ENCODE results near the gene UFD1. TPM values are rescaled to one million over a fixed set of nuclear protein-coding genes. Genes with fewer than 3 reads are reported as not detected.
A peak's percentile ranks its signal among the peaks of the same experiment; 100 is the strongest.

Gene UFD1
- polyA plus RNA-seq, 1 of the 3 experiments (the other 2 are of a cell fraction), result 111 TPM

DNA sequence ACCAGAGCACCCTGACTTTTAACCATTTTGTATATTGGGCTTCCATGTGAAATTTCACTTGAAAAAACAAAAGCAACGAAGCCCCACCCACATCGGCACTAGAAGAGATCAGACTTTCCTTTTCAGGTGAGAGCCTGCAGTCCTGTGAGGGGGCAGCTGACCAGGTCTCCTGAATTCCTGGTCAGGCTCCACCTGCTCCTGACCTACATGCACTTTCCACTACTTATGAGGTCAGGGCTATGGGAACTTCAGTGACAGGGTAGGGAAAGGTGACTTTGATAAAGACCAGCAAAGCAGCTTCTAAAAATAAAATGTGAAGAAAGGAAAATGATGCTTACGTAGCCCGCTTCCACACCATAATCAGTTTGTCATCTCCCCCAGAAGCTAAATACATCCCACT lies 72.1 kb downstream of the UFD1 start (continued):
- no peak for TF ChIP-seq TAF1 (IDR thresholded peaks at IDR 0.05; ENCODE audit: borderline replicate concordance, low read depth, low read length)

DNA sequence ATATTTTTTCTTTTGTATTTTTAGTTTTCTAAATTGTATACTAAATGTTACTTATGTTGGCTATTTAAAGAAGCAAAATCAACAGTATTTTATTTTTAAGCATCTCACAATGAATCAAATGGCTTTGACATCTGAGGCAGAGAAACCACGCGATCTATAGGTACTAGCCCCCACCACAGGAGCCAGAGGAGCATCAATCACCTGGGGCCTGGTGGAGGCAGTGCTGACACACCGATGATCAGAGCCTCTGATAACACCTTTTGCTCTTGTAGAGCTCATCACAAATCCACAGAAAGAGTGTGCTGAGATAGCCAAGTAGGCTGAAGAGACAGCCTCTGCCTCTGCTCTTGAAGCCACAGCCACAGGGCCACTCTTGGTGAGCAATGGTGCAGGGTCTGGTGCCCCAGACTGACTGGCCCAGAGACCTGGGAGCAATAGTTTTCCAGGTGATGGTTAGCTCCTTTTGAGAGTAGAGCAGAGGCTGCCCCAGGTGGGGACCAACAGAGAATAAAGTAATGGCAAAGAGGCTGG lies 72.6 kb downstream of the UFD1 start:
- no peak for DNase-seq
- Histone ChIP-seq H3K36me3 (replicated peaks in 1 of 2; ENCODE audit: control insufficient read depth in 1 of 2, insufficient read depth in 2 of 2, low read length in 1 of 2) (peaks cover 35 to 49% of the 10 kb centered on the region in 2 experiments), H3K4me2 (no peak overlapping the region), H3K9ac (no peak overlapping the region), H4K20me1 (ENCODE audit: insufficient read depth) (no peaks in the 10 kb centered on the region), H3K9me3 (no peaks in the 10 kb centered on the region), H3K27me3 (ENCODE audit: insufficient read depth) (no peaks in the 10 kb centered on the region), H2AFZ (ENCODE audit: low read depth) (no peak overlapping the region), H3K4me1 (ENCODE audit: control insufficient read depth in 1 of 2, insufficient read depth in 2 of 2, low read depth in 1 of 2, low read length in 1 of 2) (peaks cover 0 to 30% of the 10 kb centered on the region in 2 experiments; a peak in 2 of 4 replicates), H3K9me2 (no peaks in the 10 kb centered on the region), H3K4me3 (ENCODE audit: low read depth in 2 of 2, low read length in 1 of 2) (no peak overlapping the region), H3K79me2 (ENCODE audit: insufficient read depth) (peaks cover 13% of the 10 kb centered on the region; the same call in 1 of the 2 replicates), H3K27ac (ENCODE audit: low read depth in 2 of 2, low read length in 1 of 2) (peak overlapping the region in 1 of 2 experiments; percentile 95; a peak in 2 of 4 replicates), H3F3A (replicated peaks; ENCODE audit: insufficient read depth) (peaks cover 4% of the 10 kb centered on the region)
- CTCF ChIA-PET, result interaction anchor here (1.1 to 2.0 kb wide), 4 partner anchors 11 to 228 kb away, joined by 3 to 10 read pairs (median 5); partner anchors contain the start of gene SLC25A1
- TF ChIP-seq RAD21 (IDR thresholded peaks at IDR 0.05; ENCODE audit: low read length) (peak; percentile 23; the same call in 1 of the 2 replicates), GATA2 (CRISPR knock-in tag; IDR thresholded peaks at IDR 0.05) (peak; percentile 54; the same call in 1 of the 2 replicates), POLR2AphosphoS5 (IDR thresholded peaks at IDR 0.05; ENCODE audit: low read depth, low read length) (no peak)
- POLR2A ChIA-PET, result no interaction called here
- WGBS (ENCODE audit: low lambda C conversion rate), result 85% methylated on average over 3 of the region's 3 CpGs

DNA sequence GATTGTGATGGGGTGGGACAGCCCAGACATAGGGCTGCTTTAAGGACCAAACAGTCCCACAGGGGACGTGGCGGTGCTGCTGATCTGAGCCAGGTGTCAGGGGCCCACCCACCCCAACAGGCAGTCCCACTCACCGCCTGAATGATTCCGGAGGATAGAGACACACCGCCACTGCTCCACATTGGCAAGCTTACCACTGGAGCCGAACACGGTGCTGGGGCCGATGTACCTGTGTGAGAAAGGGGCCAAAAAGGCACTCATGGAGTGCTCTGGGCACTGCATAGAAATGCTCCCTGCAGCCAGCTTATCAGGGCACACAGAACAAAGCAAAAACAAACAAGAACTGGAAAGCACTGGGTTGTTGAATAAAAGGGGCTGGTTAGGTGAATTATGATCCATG lies 73.3 kb downstream of the UFD1 start:
- TF ChIP-seq FOXM1 (IDR thresholded peaks at IDR 0.05; ENCODE audit: low read depth) (no peak), MEF2A (IDR thresholded peaks at IDR 0.05; ENCODE audit: borderline replicate concordance, low read depth) (no peak), SMC3 (IDR thresholded peaks at IDR 0.05; ENCODE audit: low read depth, low read length) (no peak), ELF1 (IDR thresholded peaks at IDR 0.05) (no peak)
- ChIA-PET CTCF (interaction anchor here (1.5 to 1.9 kb wide), 2 partner anchors 151 to 224 kb away, joined by 3 to 10 read pairs; no protein-coding TSS in a partner anchor), POLR2A (no interaction called here)
- Histone ChIP-seq H3K4me3 (ENCODE audit: low read depth in 2 of 2, low read length in 1 of 2) (no peak overlapping the region), H3F3A (replicated peaks; ENCODE audit: insufficient read depth) (peaks cover 4% of the 10 kb centered on the region), H2AFZ (ENCODE audit: low read depth) (no peak overlapping the region), H3K9me2 (no peaks in the 10 kb centered on the region), H3K79me2 (ENCODE audit: insufficient read depth) (peaks cover 6% of the 10 kb centered on the region; the same call in 1 of the 2 replicates), H3K4me1 (ENCODE audit: control insufficient read depth in 1 of 2, insufficient read depth in 2 of 2, low read depth in 1 of 2, low read length in 1 of 2) (peaks cover 0 to 28% of the 10 kb centered on the region in 2 experiments; a peak in 2 of 4 replicates), H3K9ac (no peak overlapping the region), H3K9me3 (no peaks in the 10 kb centered on the region), H3K27me3 (ENCODE audit: insufficient read depth) (no peaks in the 10 kb centered on the region), H4K20me1 (ENCODE audit: insufficient read depth) (no peaks in the 10 kb centered on the region), H3K36me3 (replicated peaks in 1 of 2; ENCODE audit: control insufficient read depth in 1 of 2, insufficient read depth in 2 of 2, low read length in 1 of 2) (peaks cover 34 to 49% of the 10 kb centered on the region in 2 experiments), H3K4me2 (no peak overlapping the region), H3K27ac (ENCODE audit: low read depth in 2 of 2, low read length in 1 of 2) (no peak overlapping the region; a peak in 1 of 4 replicates)
- DNase-seq, result no peak
- WGBS (ENCODE audit: low lambda C conversion rate), result 92% methylated on average over 6 of the region's 8 CpGs

DNA sequence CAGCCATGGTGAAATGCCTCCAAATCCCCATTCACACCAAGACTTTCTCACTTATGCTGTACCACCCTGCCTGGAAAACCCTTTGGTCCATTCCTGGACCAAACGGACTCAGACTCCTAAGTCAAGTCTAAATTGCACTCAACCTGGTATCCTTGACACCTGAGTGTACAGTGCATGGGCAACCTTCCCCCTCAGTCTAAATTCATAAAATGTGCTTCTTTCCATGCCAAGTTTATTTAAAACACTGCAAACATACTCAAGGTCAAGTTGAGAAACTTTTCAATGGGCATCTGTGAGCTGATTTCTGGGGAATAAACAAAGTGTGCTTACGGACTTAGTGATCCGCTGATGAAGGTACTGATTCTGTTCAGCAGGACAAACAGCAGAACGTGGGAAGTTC lies 73.9 kb downstream of the UFD1 start:
- TF ChIP-seq, protein P1, sequence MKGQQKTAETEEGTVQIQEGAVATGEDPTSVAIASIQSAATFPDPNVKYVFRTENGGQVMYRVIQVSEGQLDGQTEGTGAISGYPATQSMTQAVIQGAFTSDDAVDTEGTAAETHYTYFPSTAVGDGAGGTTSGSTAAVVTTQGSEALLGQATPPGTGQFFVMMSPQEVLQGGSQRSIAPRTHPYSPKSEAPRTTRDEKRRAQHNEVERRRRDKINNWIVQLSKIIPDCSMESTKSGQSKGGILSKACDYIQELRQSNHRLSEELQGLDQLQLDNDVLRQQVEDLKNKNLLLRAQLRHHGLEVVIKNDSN (IDR thresholded peaks at IDR 0.05; ENCODE audit: borderline replicate concordance, low read depth), result no peak
- TF ChIP-seq EP300 (IDR thresholded peaks at IDR 0.05; ENCODE audit: borderline replicate concordance in 1 of 2, low read depth in 1 of 2, low read length in 1 of 2) (no peak), NFIC (IDR thresholded peaks at IDR 0.05; ENCODE audit: borderline replicate concordance) (no peak), POLR2AphosphoS5 (IDR thresholded peaks at IDR 0.05; ENCODE audit: low read depth, low read length) (no peak), EZH2phosphoT487 (IDR thresholded peaks at IDR 0.05; ENCODE audit: borderline replicate concordance, low read depth) (no peak), RCOR1 (IDR thresholded peaks at IDR 0.05; ENCODE audit: low read length) (no peak), FOXM1 (IDR thresholded peaks at IDR 0.05; ENCODE audit: low read depth) (no peak), MXI1 (IDR thresholded peaks at IDR 0.05; ENCODE audit: low read depth, low read length) (no peak), TAF1 (IDR thresholded peaks at IDR 0.05; ENCODE audit: borderline replicate concordance, low read depth, low read length) (no peak), RAD21 (IDR thresholded peaks at IDR 0.05; ENCODE audit: low read length) (no peak)
- TF ChIP-seq, protein P2, sequence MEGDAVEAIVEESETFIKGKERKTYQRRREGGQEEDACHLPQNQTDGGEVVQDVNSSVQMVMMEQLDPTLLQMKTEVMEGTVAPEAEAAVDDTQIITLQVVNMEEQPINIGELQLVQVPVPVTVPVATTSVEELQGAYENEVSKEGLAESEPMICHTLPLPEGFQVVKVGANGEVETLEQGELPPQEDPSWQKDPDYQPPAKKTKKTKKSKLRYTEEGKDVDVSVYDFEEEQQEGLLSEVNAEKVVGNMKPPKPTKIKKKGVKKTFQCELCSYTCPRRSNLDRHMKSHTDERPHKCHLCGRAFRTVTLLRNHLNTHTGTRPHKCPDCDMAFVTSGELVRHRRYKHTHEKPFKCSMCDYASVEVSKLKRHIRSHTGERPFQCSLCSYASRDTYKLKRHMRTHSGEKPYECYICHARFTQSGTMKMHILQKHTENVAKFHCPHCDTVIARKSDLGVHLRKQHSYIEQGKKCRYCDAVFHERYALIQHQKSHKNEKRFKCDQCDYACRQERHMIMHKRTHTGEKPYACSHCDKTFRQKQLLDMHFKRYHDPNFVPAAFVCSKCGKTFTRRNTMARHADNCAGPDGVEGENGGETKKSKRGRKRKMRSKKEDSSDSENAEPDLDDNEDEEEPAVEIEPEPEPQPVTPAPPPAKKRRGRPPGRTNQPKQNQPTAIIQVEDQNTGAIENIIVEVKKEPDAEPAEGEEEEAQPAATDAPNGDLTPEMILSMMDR (IDR thresholded peaks at IDR 0.05), result no peak
- Histone ChIP-seq H3K27me3 (ENCODE audit: insufficient read depth) (no peaks in the 10 kb centered on the region), H4K20me1 (ENCODE audit: insufficient read depth) (no peaks in the 10 kb centered on the region), H3K36me3 (replicated peaks in 1 of 2; ENCODE audit: control insufficient read depth in 1 of 2, insufficient read depth in 2 of 2, low read length in 1 of 2) (peaks cover 29 to 45% of the 10 kb centered on the region in 2 experiments), H3K4me3 (ENCODE audit: low read depth in 2 of 2, low read length in 1 of 2) (no peak overlapping the region), H3K79me2 (ENCODE audit: insufficient read depth) (peaks cover under 1% of the 10 kb centered on the region; the same call in 1 of the 2 replicates), H2AFZ (ENCODE audit: low read depth) (no peak overlapping the region), H3K4me2 (no peak overlapping the region), H3K4me1 (ENCODE audit: control insufficient read depth in 1 of 2, insufficient read depth in 2 of 2, low read depth in 1 of 2, low read length in 1 of 2) (peaks cover 0 to 28% of the 10 kb centered on the region in 2 experiments; a peak in 2 of 4 replicates), H3K9ac (no peak overlapping the region), H3K27ac (ENCODE audit: low read depth in 2 of 2, low read length in 1 of 2) (no peak overlapping the region), H3K9me3 (no peaks in the 10 kb centered on the region), H3F3A (replicated peaks; ENCODE audit: insufficient read depth) (peaks cover 4% of the 10 kb centered on the region), H3K9me2 (no peaks in the 10 kb centered on the region)
- WGBS (ENCODE audit: low lambda C conversion rate), result 97% methylated on average over 4 of the region's 4 CpGs
- ChIA-PET CTCF (interaction anchor here (1.9 kb wide), 1 partner anchor 225 kb away, joined by 10 read pairs; no protein-coding TSS in a partner anchor), POLR2A (no interaction called here)
- DNase-seq, result no peak

All from SK-N-SH (cell line).